ENCODE measurements around the gene C1QC. TPM values are rescaled to one million over a fixed set of nuclear protein-coding genes. Genes with fewer than 3 reads are reported as not detected.

The C1QC gene
- total and polyA plus RNA-seq, 2 experiments from 2014 or later = not detected

DNA sequence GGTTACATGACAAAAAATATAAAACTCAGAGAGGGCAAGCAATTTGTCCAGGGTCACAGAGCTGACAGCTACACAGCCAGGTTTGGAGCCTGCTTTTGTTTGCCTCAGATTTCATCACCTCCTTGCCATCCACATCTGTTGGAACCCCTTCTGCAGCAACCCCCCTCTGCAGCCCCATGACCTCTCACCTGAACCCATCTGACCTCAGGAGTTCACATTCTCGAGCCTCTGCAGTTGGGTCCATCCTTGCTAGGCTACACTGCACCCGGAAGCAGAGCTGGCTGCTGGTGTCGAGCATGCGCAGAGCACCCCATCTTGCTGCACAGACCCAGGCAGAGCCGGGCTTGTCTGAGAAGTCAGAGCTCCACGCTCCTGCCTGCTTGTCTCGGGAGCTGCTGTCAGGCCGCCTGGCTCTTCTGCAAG lies 19.6 kb downstream of the C1QC start:
- Histone ChIP-seq H3K36me3 (ENCODE audit: insufficient read depth) (no peaks in the 10 kb centered on the region), H4K20me1 (replicated peaks; ENCODE audit: insufficient read depth) (no peaks in the 10 kb centered on the region), H3K27ac (ENCODE audit: low read depth) (no peak overlapping the region), H3K79me2 (replicated peaks; ENCODE audit: insufficient read depth) (no peaks in the 10 kb centered on the region), H2AFZ (no peak overlapping the region; the same call in 1 of the 2 replicates), H3K4me2 (no peak overlapping the region), H3F3A (replicated peaks; ENCODE audit: low read depth) (no peaks in the 10 kb centered on the region), H3K4me3 (no peak overlapping the region), H3K9me2 (ENCODE audit: insufficient read depth) (no peaks in the 10 kb centered on the region), H3K27me3 (ENCODE audit: insufficient read depth) (no peaks in the 10 kb centered on the region), H3K4me1 (ENCODE audit: insufficient read depth) (no peaks in the 10 kb centered on the region)
- H3K36me3 Mint-ChIP-seq (ENCODE audit: low read depth) = no peaks in the 10 kb centered on the region
- no peak for DNase-seq (ENCODE audit: low spot score)
- peaks cover 12% of the 10 kb centered on the region for H3K27me3 Mint-ChIP-seq (ENCODE audit: insufficient read depth, low read depth, poor library complexity)
- no peak overlapping the region for H3K4me3 Mint-ChIP-seq
- peaks cover 3% of the 10 kb centered on the region; the same call in 1 of the 3 replicates for H3K4me1 Mint-ChIP-seq
- no peaks in the 10 kb centered on the region; the same call in 2 of the 3 replicates for H3K9me3 Mint-ChIP-seq
- no peak for ATAC-seq
- TF ChIP-seq ZNF331 (CRISPR knock-in tag; IDR thresholded peaks at IDR 0.05; ENCODE audit: low read depth) (no peak), POLR2AphosphoS5 (IDR thresholded peaks at IDR 0.05; ENCODE audit: low read depth) (no peak), EZH2 (IDR thresholded peaks at IDR 0.05; ENCODE audit: low read depth, unreplicated experiment) (no peak), CREB1 (CRISPR knock-in tag; IDR thresholded peaks at IDR 0.05; ENCODE audit: low read depth) (no peak), JUNB (IDR thresholded peaks at IDR 0.05; ENCODE audit: unreplicated experiment) (no peak), EZH2phosphoT487 (IDR thresholded peaks at IDR 0.05; ENCODE audit: unreplicated experiment) (no peak), ZNF114 (CRISPR knock-in tag; IDR thresholded peaks at IDR 0.05) (no peak), STAT1 (IDR thresholded peaks at IDR 0.05; ENCODE audit: unreplicated experiment) (no peak), NANOG (IDR thresholded peaks at IDR 0.05; ENCODE audit: borderline replicate concordance) (no peak)
- TF ChIP-seq, protein P1, sequence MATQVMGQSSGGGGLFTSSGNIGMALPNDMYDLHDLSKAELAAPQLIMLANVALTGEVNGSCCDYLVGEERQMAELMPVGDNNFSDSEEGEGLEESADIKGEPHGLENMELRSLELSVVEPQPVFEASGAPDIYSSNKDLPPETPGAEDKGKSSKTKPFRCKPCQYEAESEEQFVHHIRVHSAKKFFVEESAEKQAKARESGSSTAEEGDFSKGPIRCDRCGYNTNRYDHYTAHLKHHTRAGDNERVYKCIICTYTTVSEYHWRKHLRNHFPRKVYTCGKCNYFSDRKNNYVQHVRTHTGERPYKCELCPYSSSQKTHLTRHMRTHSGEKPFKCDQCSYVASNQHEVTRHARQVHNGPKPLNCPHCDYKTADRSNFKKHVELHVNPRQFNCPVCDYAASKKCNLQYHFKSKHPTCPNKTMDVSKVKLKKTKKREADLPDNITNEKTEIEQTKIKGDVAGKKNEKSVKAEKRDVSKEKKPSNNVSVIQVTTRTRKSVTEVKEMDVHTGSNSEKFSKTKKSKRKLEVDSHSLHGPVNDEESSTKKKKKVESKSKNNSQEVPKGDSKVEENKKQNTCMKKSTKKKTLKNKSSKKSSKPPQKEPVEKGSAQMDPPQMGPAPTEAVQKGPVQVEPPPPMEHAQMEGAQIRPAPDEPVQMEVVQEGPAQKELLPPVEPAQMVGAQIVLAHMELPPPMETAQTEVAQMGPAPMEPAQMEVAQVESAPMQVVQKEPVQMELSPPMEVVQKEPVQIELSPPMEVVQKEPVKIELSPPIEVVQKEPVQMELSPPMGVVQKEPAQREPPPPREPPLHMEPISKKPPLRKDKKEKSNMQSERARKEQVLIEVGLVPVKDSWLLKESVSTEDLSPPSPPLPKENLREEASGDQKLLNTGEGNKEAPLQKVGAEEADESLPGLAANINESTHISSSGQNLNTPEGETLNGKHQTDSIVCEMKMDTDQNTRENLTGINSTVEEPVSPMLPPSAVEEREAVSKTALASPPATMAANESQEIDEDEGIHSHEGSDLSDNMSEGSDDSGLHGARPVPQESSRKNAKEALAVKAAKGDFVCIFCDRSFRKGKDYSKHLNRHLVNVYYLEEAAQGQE (IDR thresholded peaks at IDR 0.05; ENCODE audit: unreplicated experiment) = no peak
- TF ChIP-seq, protein P2, sequence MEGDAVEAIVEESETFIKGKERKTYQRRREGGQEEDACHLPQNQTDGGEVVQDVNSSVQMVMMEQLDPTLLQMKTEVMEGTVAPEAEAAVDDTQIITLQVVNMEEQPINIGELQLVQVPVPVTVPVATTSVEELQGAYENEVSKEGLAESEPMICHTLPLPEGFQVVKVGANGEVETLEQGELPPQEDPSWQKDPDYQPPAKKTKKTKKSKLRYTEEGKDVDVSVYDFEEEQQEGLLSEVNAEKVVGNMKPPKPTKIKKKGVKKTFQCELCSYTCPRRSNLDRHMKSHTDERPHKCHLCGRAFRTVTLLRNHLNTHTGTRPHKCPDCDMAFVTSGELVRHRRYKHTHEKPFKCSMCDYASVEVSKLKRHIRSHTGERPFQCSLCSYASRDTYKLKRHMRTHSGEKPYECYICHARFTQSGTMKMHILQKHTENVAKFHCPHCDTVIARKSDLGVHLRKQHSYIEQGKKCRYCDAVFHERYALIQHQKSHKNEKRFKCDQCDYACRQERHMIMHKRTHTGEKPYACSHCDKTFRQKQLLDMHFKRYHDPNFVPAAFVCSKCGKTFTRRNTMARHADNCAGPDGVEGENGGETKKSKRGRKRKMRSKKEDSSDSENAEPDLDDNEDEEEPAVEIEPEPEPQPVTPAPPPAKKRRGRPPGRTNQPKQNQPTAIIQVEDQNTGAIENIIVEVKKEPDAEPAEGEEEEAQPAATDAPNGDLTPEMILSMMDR (conservative IDR thresholded peaks at IDR 0.05; ENCODE audit: low read depth in 2 of 2) = no peak
- TF ChIP-seq, protein P3, sequence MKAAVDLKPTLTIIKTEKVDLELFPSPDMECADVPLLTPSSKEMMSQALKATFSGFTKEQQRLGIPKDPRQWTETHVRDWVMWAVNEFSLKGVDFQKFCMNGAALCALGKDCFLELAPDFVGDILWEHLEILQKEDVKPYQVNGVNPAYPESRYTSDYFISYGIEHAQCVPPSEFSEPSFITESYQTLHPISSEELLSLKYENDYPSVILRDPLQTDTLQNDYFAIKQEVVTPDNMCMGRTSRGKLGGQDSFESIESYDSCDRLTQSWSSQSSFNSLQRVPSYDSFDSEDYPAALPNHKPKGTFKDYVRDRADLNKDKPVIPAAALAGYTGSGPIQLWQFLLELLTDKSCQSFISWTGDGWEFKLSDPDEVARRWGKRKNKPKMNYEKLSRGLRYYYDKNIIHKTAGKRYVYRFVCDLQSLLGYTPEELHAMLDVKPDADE (IDR thresholded peaks at IDR 0.05) = no peak
- TF ChIP-seq, protein P4, sequence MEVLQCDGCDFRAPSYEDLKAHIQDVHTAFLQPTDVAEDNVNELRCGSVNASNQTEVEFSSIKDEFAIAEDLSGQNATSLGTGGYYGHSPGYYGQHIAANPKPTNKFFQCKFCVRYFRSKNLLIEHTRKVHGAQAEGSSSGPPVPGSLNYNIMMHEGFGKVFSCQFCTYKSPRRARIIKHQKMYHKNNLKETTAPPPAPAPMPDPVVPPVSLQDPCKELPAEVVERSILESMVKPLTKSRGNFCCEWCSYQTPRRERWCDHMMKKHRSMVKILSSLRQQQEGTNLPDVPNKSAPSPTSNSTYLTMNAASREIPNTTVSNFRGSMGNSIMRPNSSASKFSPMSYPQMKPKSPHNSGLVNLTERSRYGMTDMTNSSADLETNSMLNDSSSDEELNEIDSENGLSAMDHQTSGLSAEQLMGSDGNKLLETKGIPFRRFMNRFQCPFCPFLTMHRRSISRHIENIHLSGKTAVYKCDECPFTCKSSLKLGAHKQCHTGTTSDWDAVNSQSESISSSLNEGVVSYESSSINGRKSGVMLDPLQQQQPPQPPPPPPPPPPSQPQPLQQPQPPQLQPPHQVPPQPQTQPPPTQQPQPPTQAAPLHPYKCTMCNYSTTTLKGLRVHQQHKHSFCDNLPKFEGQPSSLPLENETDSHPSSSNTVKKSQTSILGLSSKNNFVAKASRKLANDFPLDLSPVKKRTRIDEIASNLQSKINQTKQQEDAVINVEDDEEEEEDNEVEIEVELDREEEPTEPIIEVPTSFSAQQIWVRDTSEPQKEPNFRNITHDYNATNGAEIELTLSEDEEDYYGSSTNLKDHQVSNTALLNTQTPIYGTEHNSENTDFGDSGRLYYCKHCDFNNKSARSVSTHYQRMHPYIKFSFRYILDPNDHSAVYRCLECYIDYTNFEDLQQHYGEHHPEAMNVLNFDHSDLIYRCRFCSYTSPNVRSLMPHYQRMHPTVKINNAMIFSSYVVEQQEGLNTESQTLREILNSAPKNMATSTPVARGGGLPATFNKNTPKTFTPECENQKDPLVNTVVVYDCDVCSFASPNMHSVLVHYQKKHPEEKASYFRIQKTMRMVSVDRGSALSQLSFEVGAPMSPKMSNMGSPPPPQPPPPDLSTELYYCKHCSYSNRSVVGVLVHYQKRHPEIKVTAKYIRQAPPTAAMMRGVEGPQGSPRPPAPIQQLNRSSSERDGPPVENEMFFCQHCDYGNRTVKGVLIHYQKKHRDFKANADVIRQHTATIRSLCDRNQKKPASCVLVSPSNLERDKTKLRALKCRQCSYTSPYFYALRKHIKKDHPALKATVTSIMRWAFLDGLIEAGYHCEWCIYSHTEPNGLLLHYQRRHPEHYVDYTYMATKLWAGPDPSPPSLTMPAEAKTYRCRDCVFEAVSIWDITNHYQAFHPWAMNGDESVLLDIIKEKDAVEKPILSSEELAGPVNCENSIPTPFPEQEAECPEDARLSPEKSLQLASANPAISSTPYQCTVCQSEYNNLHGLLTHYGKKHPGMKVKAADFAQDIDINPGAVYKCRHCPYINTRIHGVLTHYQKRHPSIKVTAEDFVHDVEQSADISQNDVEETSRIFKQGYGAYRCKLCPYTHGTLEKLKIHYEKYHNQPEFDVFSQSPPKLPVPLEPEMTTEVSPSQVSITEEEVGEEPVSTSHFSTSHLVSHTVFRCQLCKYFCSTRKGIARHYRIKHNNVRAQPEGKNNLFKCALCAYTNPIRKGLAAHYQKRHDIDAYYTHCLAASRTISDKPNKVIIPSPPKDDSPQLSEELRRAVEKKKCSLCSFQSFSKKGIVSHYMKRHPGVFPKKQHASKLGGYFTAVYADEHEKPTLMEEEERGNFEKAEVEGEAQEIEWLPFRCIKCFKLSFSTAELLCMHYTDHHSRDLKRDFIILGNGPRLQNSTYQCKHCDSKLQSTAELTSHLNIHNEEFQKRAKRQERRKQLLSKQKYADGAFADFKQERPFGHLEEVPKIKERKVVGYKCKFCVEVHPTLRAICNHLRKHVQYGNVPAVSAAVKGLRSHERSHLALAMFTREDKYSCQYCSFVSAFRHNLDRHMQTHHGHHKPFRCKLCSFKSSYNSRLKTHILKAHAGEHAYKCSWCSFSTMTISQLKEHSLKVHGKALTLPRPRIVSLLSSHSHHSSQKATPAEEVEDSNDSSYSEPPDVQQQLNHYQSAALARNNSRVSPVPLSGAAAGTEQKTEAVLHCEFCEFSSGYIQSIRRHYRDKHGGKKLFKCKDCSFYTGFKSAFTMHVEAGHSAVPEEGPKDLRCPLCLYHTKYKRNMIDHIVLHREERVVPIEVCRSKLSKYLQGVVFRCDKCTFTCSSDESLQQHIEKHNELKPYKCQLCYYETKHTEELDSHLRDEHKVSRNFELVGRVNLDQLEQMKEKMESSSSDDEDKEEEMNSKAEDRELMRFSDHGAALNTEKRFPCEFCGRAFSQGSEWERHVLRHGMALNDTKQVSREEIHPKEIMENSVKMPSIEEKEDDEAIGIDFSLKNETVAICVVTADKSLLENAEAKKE (CRISPR knock-in tag; IDR thresholded peaks at IDR 0.05) = no peak
- H3K27ac Mint-ChIP-seq = no peak overlapping the region
